SK-N-SH treated with all-trans-retinoic acid at 6 μM for 48 hours (cell line): Measurements from ENCODE around the gene EML6.
A peak's percentile ranks its signal among the peaks of the same experiment; 100 is the strongest.

Experiments used
- ATAC-seq: fragments of 200-7000 bp; cut with Tn5 transposase; 3 replicates; pipeline ENCODE4 v1.9.1; 2020; ENCODE audit warnings: mild to moderate bottlenecking, moderate library complexity
- ARNTL ChIP-seq: fragments of 450-650 bp; formaldehyde crosslinking; IDR thresholded peaks from 2 replicates; pipeline ENCODE4 v1.5.0; 2020; ENCODE audit warnings: low read depth, mild to moderate bottlenecking, moderate library complexity, borderline replicate concordance
- BACH2 ChIP-seq: fragments of 250-450 bp; sonication (Bioruptor Pico); IDR thresholded peaks from 2 replicates; pipeline ENCODE4 v1.9.0; 2021; ENCODE audit warnings: mild to moderate bottlenecking, borderline replicate concordance
- CSDC2 ChIP-seq: fragments of 250-450 bp; sonication (Bioruptor Pico); IDR thresholded peaks from 2 replicates; pipeline ENCODE4 v1.5.0; 2020; ENCODE audit warnings: mild to moderate bottlenecking, moderate library complexity
- CSRNP3 ChIP-seq: fragments of 250-450 bp; sonication (Bioruptor Pico); IDR thresholded peaks from 2 replicates; pipeline ENCODE4 v1.5.1; 2021; ENCODE audit warnings: mild to moderate bottlenecking, moderate library complexity
- ESRRG ChIP-seq: fragments of 250-450 bp; sonication (Bioruptor Pico); IDR thresholded peaks from 2 replicates; pipeline ENCODE4 v1.6.1; 2021; ENCODE audit warnings: mild to moderate bottlenecking
- ISL1 ChIP-seq: fragments of 250-450 bp; sonication (Bioruptor Pico); IDR thresholded peaks from 2 replicates; pipeline ENCODE4 v2.1.2; 2022; ENCODE audit warnings: mild to moderate bottlenecking, moderate library complexity
- OSR1 ChIP-seq: fragments of 250-450 bp; sonication (Bioruptor Pico); IDR thresholded peaks from 2 replicates; pipeline ENCODE4 v1.8.0; 2022; ENCODE audit warnings: moderate library complexity, mild to moderate bottlenecking, inconsistent platforms
- PPARA ChIP-seq: fragments of 250-450 bp; sonication (Bioruptor Pico); IDR thresholded peaks from 2 replicates; pipeline ENCODE4 v1.5.0; 2020; ENCODE audit warnings: mild to moderate bottlenecking, borderline replicate concordance
- RARB ChIP-seq: fragments of 250-450 bp; sonication (Bioruptor Pico); IDR thresholded peaks from 2 replicates; pipeline ENCODE4 v1.8.0; 2021; ENCODE audit warnings: mild to moderate bottlenecking, moderate library complexity
- TOX ChIP-seq: fragments of 250-450 bp; sonication (Bioruptor Pico); IDR thresholded peaks from 2 replicates; pipeline ENCODE4 v1.8.0; 2021; ENCODE audit warnings: mild to moderate bottlenecking, moderate library complexity, borderline replicate concordance
- TSHZ2 ChIP-seq: fragments of 250-450 bp; sonication (Bioruptor Pico); IDR thresholded peaks from 2 replicates; pipeline ENCODE4 v1.5.0; 2020; ENCODE audit warnings: mild to moderate bottlenecking, moderate library complexity
- ZFP30 ChIP-seq: fragments of 450-650 bp; formaldehyde crosslinking; IDR thresholded peaks from 2 replicates; pipeline ENCODE4 v1.5.0; 2022; ENCODE audit warnings: mild to moderate bottlenecking, moderate library complexity
- ZNF565 ChIP-seq: fragments of 450-650 bp; formaldehyde crosslinking; conservative IDR thresholded peaks from 2 replicates; pipeline ENCODE4 v1.5.0; 2020; ENCODE audit warnings: low read depth, mild to moderate bottlenecking, moderate library complexity
- ZNF70 ChIP-seq: fragments of 450-650 bp; formaldehyde crosslinking; IDR thresholded peaks from 2 replicates; pipeline ENCODE4 v1.5.0; 2020; ENCODE audit warnings: mild to moderate bottlenecking, moderate library complexity
- ZNF8 ChIP-seq: fragments of 450-650 bp; formaldehyde crosslinking; IDR thresholded peaks from 2 replicates; pipeline ENCODE4 v1.5.0; 2020; ENCODE audit warnings: mild to moderate bottlenecking, moderate library complexity
- TF ChIP-seq, protein P1 (sequence below): fragments of 250-450 bp; sonication (Bioruptor Pico); IDR thresholded peaks from 2 replicates; pipeline ENCODE4 v1.8.0; 2020; ENCODE audit warnings: mild to moderate bottlenecking, moderate library complexity, borderline replicate concordance
- TF ChIP-seq, protein P2 (sequence below): fragments of 250-450 bp; sonication (Bioruptor Pico); IDR thresholded peaks from 2 replicates; pipeline ENCODE4 v1.5.1; 2020; ENCODE audit warnings: low read depth, mild to moderate bottlenecking, moderate library complexity

EML6 gene

DNA sequence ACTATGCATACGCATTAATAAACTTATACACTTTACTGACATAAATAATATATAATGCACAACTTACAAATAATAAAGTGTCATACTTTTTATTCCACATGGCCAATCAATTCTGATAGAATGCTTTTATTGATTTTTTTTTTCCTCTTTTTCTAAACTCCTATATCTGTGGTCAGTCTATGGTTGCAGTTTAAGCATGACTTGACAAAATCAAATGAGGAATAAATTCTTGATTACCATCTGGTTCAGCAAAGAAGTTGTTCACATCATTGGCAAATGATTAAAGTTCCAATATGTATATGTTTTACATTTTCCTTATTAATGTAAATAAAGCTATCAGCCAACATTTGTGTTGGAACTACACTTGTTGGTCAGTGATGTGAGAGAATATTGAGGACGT is 83.5 kb downstream of the EML6 start:
- TF ChIP-seq CSDC2 (CRISPR knock-in tag): no peak
- no peak for TF ChIP-seq ISL1
- no peak for TF ChIP-seq CSRNP3
- TF ChIP-seq TSHZ2 (CRISPR knock-in tag): no peak
- TF ChIP-seq BACH2 (CRISPR knock-in tag): no peak
- TF ChIP-seq ESRRG (CRISPR knock-in tag): no peak
- TF ChIP-seq ZNF565: no peak
- TF ChIP-seq TOX (CRISPR knock-in tag): no peak
- TF ChIP-seq OSR1: no peak
- TF ChIP-seq, all 23 proteins: peak for 0
- ATAC-seq: no peak

- no peak for TF ChIP-seq OSR1
- no peak for TF ChIP-seq ESRRG (CRISPR knock-in tag)
- TF ChIP-seq ZNF565: no peak
- TF ChIP-seq ZFP30 (CRISPR knock-in tag): no peak
- TF ChIP-seq, protein P1, sequence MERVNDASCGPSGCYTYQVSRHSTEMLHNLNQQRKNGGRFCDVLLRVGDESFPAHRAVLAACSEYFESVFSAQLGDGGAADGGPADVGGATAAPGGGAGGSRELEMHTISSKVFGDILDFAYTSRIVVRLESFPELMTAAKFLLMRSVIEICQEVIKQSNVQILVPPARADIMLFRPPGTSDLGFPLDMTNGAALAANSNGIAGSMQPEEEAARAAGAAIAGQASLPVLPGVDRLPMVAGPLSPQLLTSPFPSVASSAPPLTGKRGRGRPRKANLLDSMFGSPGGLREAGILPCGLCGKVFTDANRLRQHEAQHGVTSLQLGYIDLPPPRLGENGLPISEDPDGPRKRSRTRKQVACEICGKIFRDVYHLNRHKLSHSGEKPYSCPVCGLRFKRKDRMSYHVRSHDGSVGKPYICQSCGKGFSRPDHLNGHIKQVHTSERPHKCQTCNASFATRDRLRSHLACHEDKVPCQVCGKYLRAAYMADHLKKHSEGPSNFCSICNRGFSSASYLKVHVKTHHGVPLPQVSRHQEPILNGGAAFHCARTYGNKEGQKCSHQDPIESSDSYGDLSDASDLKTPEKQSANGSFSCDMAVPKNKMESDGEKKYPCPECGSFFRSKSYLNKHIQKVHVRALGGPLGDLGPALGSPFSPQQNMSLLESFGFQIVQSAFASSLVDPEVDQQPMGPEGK (CRISPR knock-in tag): no peak
- TF ChIP-seq BACH2 (CRISPR knock-in tag): no peak
- no peak for TF ChIP-seq ZNF70 (CRISPR knock-in tag)
- ATAC-seq: no peak
These were observed 85.2 kb downstream of the EML6 start for GRCh38 chr2:54808661-54809060.

DNA sequence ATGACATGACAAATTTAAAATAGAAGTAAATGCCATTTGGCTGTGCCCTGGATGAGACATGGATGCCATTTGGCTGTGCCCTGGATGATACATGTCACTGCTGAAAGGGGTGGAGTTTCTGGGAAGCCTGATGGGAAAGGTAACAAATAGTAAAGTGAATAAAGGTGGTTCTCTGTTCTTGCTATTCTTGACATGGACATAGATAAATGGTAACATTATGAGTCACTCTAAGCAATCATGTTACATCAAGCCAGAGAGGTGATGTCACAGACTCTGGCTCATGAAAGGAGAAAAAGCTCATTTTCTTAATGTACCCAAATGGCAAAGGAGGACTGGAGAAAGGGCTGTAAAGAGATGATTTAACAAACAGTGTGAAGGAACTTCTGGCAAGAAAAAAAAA is 86.4 kb downstream of the EML6 start:
- peak; percentile 64 for ATAC-seq
- TF ChIP-seq ISL1: no peak
- TF ChIP-seq, protein P2, sequence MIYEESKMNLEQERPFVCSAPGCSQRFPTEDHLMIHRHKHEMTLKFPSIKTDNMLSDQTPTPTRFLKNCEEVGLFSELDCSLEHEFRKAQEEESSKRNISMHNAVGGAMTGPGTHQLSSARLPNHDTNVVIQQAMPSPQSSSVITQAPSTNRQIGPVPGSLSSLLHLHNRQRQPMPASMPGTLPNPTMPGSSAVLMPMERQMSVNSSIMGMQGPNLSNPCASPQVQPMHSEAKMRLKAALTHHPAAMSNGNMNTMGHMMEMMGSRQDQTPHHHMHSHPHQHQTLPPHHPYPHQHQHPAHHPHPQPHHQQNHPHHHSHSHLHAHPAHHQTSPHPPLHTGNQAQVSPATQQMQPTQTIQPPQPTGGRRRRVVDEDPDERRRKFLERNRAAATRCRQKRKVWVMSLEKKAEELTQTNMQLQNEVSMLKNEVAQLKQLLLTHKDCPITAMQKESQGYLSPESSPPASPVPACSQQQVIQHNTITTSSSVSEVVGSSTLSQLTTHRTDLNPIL (CRISPR knock-in tag): 0 out of 2 replicates have a peak, but pooled peaks have one; percentile 45
- no peak for TF ChIP-seq ARNTL (CRISPR knock-in tag)
- no peak for TF ChIP-seq ZNF70 (CRISPR knock-in tag)
- TF ChIP-seq, all 23 proteins: peak for 1

DNA sequence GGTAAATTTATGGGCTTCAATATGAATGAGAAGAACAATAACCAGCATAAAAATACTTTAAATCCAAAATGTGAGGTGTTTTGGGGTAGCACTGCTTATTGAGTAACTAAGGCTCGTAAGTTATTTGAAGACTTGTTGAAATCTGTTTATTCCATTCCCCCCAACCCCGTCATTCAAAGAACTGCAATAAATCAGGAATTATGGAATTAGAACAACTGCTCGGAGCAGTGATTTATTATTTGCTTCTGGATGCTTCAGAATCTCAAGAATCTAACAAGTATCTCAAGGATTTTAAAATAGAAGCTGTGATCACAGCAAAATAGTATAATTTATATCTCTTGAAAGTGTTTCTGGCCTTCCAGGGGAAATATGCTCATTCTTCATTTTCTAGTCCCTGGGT is 86.8 kb downstream of the EML6 start:
- ATAC-seq: no peak
- TF ChIP-seq CSDC2 (CRISPR knock-in tag) (no peak), ZNF8 (no peak), ZFP30 (CRISPR knock-in tag) (no peak), RARB (no peak), ZNF565 (no peak), ESRRG (CRISPR knock-in tag) (no peak), TSHZ2 (CRISPR knock-in tag) (no peak), PPARA (CRISPR knock-in tag) (no peak)
- TF ChIP-seq, protein P2 (CRISPR knock-in tag): no peak
